ENCODE measurements around the gene LGR6.

- no peak for TF ChIP-seq POLR2AphosphoS5 (IDR thresholded peaks at IDR 0.05; ENCODE audit: low read depth, low read length)
- TF ChIP-seq FOXP2 (optimal IDR thresholded peaks at IDR 0.05; ENCODE audit: borderline replicate concordance, extremely low read depth, extremely low read length, insufficient read depth) = no peak
Measured at GRCh38 chr1:202227053-202227672, 33.6 kb downstream of the LGR6 start.

Measured in PFSK-1 (cell line).